Stomach smooth muscle (tissue), 2 donors: ENCODE results near the gene KLHL20.
"Not testable (repeated sequence)": the region's sequence is repeated elsewhere in the genome, so short reads cannot be mapped to it uniquely, and the experiment has no call there.

Source experiments
- H3K27ac ChIP-seq: one replicate; pipeline ENCODE4 v1.7.0; 2013; ENCODE audit warnings: mild to moderate bottlenecking, low read length, inconsistent platforms
- H3K27me3 ChIP-seq, 2 donors: one replicate each; pipeline ENCODE4 v1.7.0; 2013; ENCODE audit warnings: low read length in 2 of 2; ENCODE audit not compliant: insufficient read depth in 2 of 2, control insufficient read depth in 1 of 2
- H3K36me3 ChIP-seq, 2 donors: one replicate each; pipeline ENCODE4 v1.7.0; 2013; ENCODE audit warnings: low read length in 2 of 2; ENCODE audit not compliant: control insufficient read depth in 2 of 2, insufficient read depth in 2 of 2
- H3K4me1 ChIP-seq: one replicate; pipeline ENCODE4 v1.7.0; 2013; ENCODE audit warnings: low read length; ENCODE audit not compliant: control insufficient read depth, insufficient read depth
- H3K4me3 ChIP-seq, 2 donors: one replicate each; pipeline ENCODE4 v1.7.0; 2013; ENCODE audit warnings: low read length in 2 of 2
- H3K9ac ChIP-seq, 2 donors: one replicate each; pipeline ENCODE4 v1.7.0; 2013; ENCODE audit warnings: low read length in 2 of 2, mild to moderate bottlenecking in 1 of 2
- H3K9me3 ChIP-seq, 2 donors: one replicate each; pipeline ENCODE4 v1.7.0; 2013; ENCODE audit warnings: low read length in 2 of 2; ENCODE audit not compliant: control insufficient read depth in 2 of 2
- donor health status: healthy.
- donor health status: Pancreatic carcinoma.

KLHL20 gene

GRCh38 chr1:173775578-173776226 is 60.9 kb downstream of the KLHL20 start:
- no peaks in the 10 kb centered on the region for H3K4me1 ChIP-seq
- H3K27me3 ChIP-seq, result no peaks in the 10 kb centered on the region
- no peak overlapping the region for H3K4me3 ChIP-seq
- H3K36me3 ChIP-seq, result peaks cover 18 to 25% of the 10 kb centered on the region in 2 donors
- no peaks in the 10 kb centered on the region for H3K9me3 ChIP-seq
- H3K9ac ChIP-seq, result no peak overlapping the region
- H3K27ac ChIP-seq, result no peak overlapping the region

GRCh38 chr1:173779936-173780335 is 65.2 kb downstream of the KLHL20 start:
- no peak overlapping the region for H3K4me3 ChIP-seq
- no peaks in the 10 kb centered on the region for H3K27me3 ChIP-seq
- no peaks in the 10 kb centered on the region for H3K4me1 ChIP-seq
- H3K36me3 ChIP-seq, result peaks cover 33 to 51% of the 10 kb centered on the region in 2 donors
- H3K27ac ChIP-seq, result no peak overlapping the region
- H3K9me3 ChIP-seq, result no peaks in the 10 kb centered on the region
- H3K9ac ChIP-seq, result no peak overlapping the region

- Histone ChIP-seq H3K4me1 (no peaks in the 10 kb centered on the region), H3K27me3 (no peaks in the 10 kb centered on the region), H3K9me3 (no peaks in the 10 kb centered on the region), H3K9ac (no peak overlapping the region), H3K36me3 (peaks cover 22 to 44% of the 10 kb centered on the region in 2 donors), H3K4me3 (no peak overlapping the region), H3K27ac (no peak overlapping the region)
Observed at GRCh38 chr1:173784997-173785396, 70.2 kb downstream of the KLHL20 start.

GRCh38 chr1:173789841-173790240 is 75.1 kb downstream of the KLHL20 start:
- Histone ChIP-seq H3K9me3 (no peaks in the 10 kb centered on the region), H3K9ac (no peak overlapping the region), H3K36me3 (peaks cover 2 to 15% of the 10 kb centered on the region in 2 donors), H3K4me3 (no peak overlapping the region), H3K27me3 (no peaks in the 10 kb centered on the region), H3K4me1 (no peaks in the 10 kb centered on the region), H3K27ac (no peak overlapping the region)

- Histone ChIP-seq H3K9me3 (no peaks in the 10 kb centered on the region), H3K36me3 (no peaks in the 10 kb centered on the region), H3K9ac (no peak overlapping the region)
Observed at GRCh38 chr1:173798078-173798477, 83.3 kb downstream of the KLHL20 start.

DNA sequence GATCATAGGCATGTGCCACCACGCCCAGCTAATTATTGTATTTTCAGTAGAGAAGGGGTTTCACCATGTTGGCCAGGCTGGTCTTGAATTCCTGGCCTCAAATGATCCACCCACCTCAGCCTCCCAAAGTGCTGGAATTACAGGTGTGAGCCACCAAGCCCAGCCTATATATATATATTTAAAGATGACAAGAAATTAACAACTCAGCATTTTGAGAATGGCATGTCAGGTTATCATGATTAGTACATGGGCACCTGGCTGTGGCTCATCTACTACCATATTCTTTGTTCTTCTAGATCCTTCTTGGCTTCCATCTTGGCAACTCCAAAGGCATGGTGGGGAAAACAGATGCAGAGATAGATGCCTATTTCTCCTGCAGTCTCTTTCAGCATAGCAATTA is 85.2 kb downstream of the KLHL20 start:
- not testable (repeated sequence) for H3K9me3 ChIP-seq, H3K4me1 ChIP-seq, H3K9ac ChIP-seq, H3K27me3 ChIP-seq, H3K36me3 ChIP-seq, H3K27ac ChIP-seq, H3K4me3 ChIP-seq

More at GRCh38 chr1:173798078-173798477, 83.3 kb downstream of the KLHL20 start:
- no peak overlapping the region for H3K27ac ChIP-seq
- H3K4me3 ChIP-seq, result no peak overlapping the region
- H3K4me1 ChIP-seq, result no peaks in the 10 kb centered on the region
- no peaks in the 10 kb centered on the region for H3K27me3 ChIP-seq

GRCh38 chr1:173802961-173803360 is 88.2 kb downstream of the KLHL20 start:
- Histone ChIP-seq H3K9ac (no peak overlapping the region), H3K4me3 (no peak overlapping the region), H3K4me1 (no peaks in the 10 kb centered on the region), H3K9me3 (no peaks in the 10 kb centered on the region), H3K27ac (no peak overlapping the region), H3K36me3 (no peaks in the 10 kb centered on the region), H3K27me3 (no peaks in the 10 kb centered on the region)

DNA sequence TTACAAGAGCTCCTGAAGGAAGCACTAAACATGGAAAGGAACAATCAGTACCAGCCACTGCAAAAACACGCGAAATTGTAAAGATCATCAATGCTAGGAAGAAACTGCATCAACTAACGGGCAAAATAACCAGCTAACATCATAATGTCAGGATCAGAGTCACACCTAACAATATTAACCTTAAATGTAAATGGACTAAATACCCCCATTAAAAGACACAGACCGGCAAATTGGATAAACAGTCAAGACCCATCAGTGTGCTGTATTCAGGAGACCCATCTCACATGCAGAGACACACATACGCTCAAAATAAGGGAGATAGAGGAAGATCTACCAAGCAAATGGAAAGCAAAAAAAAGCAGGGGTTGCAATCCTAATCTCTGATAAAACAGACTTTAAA is 98.9 kb downstream of the KLHL20 start:
- not testable (repeated sequence) for H3K4me3 ChIP-seq, H3K9me3 ChIP-seq, H3K27me3 ChIP-seq, H3K4me1 ChIP-seq, H3K27ac ChIP-seq, H3K36me3 ChIP-seq, H3K9ac ChIP-seq

GRCh38 chr1:173818459-173818858 is 103.7 kb downstream of the KLHL20 start:
- no peaks in the 10 kb centered on the region for H3K27me3 ChIP-seq
- no peak overlapping the region for H3K9ac ChIP-seq
- peaks cover 4% of the 10 kb centered on the region for H3K4me1 ChIP-seq
- H3K36me3 ChIP-seq, result peaks cover 0 to 2% of the 10 kb centered on the region in 2 donors
- H3K4me3 ChIP-seq, result no peak overlapping the region
- H3K9me3 ChIP-seq, result no peaks in the 10 kb centered on the region
- H3K27ac ChIP-seq, result no peak overlapping the region

DNA sequence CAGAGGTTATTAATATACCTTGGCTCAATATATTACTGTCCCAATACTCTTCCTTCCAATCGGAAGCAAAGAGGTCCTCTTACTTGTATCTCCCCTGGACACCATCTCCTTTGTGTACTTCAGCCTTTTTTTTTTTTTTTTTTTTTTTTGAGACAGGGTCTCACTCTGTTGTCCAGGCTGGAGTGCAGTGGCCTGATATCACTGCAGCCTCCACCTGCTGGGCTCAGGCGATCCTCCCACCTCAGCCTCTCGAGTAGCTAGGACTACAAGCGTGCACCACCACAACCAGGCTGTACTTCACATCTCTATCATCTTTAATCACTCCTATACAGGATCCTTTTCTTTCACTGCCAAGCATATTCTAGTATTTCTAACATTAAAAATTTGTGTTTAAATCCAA is 106.9 kb downstream of the KLHL20 start:
- Histone ChIP-seq H3K9me3 (no peaks in the 10 kb centered on the region), H3K27me3 (no peaks in the 10 kb centered on the region), H3K4me1 (peaks cover 7% of the 10 kb centered on the region), H3K36me3 (peaks cover 0 to 2% of the 10 kb centered on the region in 2 donors), H3K9ac (no peak overlapping the region), H3K27ac (no peak overlapping the region), H3K4me3 (no peak overlapping the region)

GRCh38 chr1:173823781-173824314 is 109.1 kb downstream of the KLHL20 start:
- H3K4me3 ChIP-seq, result peak overlapping the region; percentile 77 to 95
- H3K36me3 ChIP-seq, result no peaks in the 10 kb centered on the region
- H3K27ac ChIP-seq, result peak overlapping the region; percentile 91
- no peaks in the 10 kb centered on the region for H3K9me3 ChIP-seq
- peaks cover 7% of the 10 kb centered on the region for H3K4me1 ChIP-seq
- peak overlapping the region; percentile 82 to 96 for H3K9ac ChIP-seq
- no peaks in the 10 kb centered on the region for H3K27me3 ChIP-seq
